ENCODE results near the gene SDF2. TPM values are rescaled to one million over a fixed set of nuclear protein-coding genes. Genes with fewer than 3 reads are reported as not detected.

The SDF2 gene
- total RNA-seq, 3 donors from 2014 or later: 55.0 to 67.5 (median 56.3) TPM

DNA sequence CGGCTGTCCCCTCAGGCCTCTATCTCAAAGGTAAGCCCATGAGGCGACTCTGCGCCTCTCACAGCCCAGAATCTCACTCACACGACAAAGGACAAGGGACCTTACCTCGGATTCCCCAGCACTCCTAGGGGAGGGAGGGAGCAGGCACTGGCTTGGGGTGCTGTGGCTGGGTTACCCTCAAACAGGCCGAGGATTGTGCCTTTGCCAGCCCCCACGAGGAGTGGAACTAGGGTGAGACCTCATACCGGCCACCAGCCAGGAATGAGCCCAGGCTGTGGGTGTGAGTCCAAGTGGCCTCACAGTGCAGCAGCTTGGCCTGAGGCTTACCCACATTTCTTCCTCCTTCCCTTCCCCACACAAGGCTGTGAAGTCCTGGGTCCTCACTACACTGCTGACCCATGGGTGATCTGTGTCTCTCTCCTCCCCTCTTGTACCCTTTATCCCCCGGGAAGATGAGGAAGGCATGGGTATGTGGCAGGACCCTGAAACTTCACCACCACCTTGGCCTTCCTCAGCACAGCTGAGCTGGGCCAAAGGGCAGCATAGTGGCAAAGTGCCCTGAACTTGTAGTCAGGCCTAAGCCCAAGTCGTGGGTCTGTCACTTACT, 44.1 kb upstream of the SDF2 start:
- peaks cover 3% of the 10 kb centered on the region for H3K36me3 ChIP-seq (ENCODE audit: low read depth)
- no peak overlapping the region for H3K4me3 ChIP-seq
- ATAC-seq (no peak), DNase-seq (no peak)
- intact Hi-C loops (cut with DNase I, micrococcal nuclease): no loop called here
- H3K4me1 ChIP-seq (ENCODE audit: low read depth): peaks cover 9% of the 10 kb centered on the region
- TF ChIP-seq, protein P1, sequence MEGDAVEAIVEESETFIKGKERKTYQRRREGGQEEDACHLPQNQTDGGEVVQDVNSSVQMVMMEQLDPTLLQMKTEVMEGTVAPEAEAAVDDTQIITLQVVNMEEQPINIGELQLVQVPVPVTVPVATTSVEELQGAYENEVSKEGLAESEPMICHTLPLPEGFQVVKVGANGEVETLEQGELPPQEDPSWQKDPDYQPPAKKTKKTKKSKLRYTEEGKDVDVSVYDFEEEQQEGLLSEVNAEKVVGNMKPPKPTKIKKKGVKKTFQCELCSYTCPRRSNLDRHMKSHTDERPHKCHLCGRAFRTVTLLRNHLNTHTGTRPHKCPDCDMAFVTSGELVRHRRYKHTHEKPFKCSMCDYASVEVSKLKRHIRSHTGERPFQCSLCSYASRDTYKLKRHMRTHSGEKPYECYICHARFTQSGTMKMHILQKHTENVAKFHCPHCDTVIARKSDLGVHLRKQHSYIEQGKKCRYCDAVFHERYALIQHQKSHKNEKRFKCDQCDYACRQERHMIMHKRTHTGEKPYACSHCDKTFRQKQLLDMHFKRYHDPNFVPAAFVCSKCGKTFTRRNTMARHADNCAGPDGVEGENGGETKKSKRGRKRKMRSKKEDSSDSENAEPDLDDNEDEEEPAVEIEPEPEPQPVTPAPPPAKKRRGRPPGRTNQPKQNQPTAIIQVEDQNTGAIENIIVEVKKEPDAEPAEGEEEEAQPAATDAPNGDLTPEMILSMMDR (IDR thresholded peaks at IDR 0.05): no peak
- no peaks in the 10 kb centered on the region for H3K9me3 ChIP-seq

DNA sequence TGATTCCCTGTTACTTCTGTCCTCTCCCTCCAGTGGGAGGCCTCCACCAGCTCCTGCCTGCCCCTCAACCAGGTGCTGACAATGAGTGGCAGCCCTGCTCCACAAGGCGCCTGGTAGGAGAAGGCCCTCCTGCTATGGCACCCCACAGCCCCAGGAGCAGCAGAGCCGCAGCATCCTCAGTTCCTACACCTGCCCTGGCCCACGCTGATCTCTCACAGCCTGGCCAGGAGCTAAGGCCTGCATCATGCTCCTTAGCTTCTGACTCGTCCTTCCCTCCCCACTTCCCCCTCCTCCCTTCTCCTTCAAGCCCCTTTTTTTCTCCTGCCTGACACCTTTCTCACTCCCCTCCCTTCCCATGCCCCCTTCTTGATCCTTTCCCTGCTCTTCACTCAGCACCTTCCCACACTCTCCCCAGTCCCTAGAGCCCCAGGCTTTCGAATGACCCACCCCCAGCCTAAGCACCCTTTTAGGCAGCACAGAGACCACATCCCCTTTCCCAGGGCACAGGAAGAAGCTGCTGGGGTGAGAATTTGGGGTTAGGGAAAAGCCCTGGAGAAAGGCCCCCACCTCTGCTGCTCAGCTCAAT, 43.5 kb upstream of the SDF2 start:
- H3K36me3 ChIP-seq (ENCODE audit: low read depth): peaks cover 10% of the 10 kb centered on the region

DNA sequence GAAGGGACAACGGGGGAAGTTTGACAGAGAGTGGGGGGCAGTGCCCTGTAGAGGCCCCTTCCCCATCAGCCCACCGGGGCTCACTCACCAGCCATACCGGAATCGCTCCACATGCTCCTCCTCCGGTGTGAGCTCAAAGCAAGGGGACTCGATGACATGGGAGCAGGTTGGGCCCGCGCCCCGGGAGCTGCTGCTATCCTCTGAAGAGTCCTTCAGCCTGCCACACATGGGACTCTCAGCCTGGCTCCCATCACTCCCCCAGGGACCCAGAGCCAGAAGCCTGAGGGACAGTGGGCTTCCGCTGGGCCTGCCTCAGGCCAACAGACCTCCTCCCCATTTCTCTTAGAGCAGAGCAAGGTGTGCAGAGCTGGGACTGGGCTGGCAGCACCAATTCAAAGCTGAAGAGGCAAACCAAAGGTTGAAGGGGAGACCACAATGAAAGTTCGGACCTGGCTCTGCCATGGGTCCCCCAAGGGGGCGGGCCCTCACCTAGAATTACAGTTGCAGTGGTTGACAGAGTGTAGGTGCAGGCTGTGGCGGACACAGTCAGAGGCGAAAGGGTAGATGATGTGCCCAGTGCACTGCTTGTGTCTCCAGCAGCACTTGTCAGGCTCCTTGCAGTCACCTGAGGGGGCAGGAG, 42.6 kb upstream of the SDF2 start:
- DNase-seq: no peak
- no peak for ATAC-seq
- TF ChIP-seq, protein P1 (IDR thresholded peaks at IDR 0.05): no peak
- no peaks in the 10 kb centered on the region for H3K9me3 ChIP-seq
- no peaks in the 10 kb centered on the region for H3K4me1 ChIP-seq (ENCODE audit: low read depth)
- no peak overlapping the region for H3K4me3 ChIP-seq
- intact Hi-C loops (cut with DNase I, micrococcal nuclease): no loop called here
- H3K36me3 ChIP-seq (ENCODE audit: low read depth): peaks cover 16% of the 10 kb centered on the region

More for the DNA sequence above, 43.5 kb upstream of the SDF2 start:
- Histone ChIP-seq H3K4me1 (ENCODE audit: low read depth) (peaks cover 7% of the 10 kb centered on the region), H3K9me3 (no peaks in the 10 kb centered on the region), H3K4me3 (no peak overlapping the region)
- no peak for ATAC-seq
- DNase-seq: no peak
- TF ChIP-seq, protein P1 (IDR thresholded peaks at IDR 0.05): no peak
- intact Hi-C loops (cut with DNase I, micrococcal nuclease): no loop called here

DNA sequence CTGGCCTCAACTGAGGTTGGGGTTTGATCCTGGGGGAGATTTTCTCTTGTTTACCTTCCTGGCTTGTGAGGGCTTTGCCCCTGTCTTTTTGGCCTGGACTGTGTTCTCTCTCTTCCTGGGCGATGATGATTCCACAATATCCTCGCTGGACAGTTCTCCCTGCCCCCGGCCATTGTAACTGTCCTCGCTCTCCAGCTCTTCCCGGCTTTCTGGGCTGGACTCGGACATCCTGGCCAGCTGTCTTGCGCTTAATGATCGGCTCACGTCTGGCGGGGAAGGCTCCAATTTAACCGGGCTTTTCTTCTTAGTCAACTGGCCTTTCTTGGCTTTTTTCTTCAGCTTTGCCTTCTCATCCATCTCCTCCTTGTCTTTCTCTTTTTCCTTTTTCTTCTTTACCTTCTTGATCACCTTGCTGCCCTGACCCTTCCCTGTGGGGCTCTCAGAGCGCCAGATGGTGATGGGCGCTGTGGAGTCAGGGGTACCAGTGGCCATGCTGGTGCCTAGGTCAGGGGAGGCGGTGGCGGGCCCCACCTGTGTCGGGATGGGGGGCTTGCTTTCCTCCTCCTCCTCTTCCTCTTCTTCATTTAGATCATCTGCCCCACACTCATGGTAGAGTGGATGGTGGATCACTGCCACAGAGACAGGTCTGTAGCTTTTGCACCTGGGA, 42.0 kb upstream of the SDF2 start:
- TF ChIP-seq, protein P1 (IDR thresholded peaks at IDR 0.05): no peak
- intact Hi-C loops (cut with DNase I, micrococcal nuclease): no loop called here
- peaks cover 2% of the 10 kb centered on the region for H3K4me1 ChIP-seq (ENCODE audit: low read depth)
- peaks cover 16% of the 10 kb centered on the region for H3K36me3 ChIP-seq (ENCODE audit: low read depth)
- no peak for DNase-seq
- no peak overlapping the region for H3K4me3 ChIP-seq
- no peaks in the 10 kb centered on the region for H3K9me3 ChIP-seq
- ATAC-seq: no peak

DNA sequence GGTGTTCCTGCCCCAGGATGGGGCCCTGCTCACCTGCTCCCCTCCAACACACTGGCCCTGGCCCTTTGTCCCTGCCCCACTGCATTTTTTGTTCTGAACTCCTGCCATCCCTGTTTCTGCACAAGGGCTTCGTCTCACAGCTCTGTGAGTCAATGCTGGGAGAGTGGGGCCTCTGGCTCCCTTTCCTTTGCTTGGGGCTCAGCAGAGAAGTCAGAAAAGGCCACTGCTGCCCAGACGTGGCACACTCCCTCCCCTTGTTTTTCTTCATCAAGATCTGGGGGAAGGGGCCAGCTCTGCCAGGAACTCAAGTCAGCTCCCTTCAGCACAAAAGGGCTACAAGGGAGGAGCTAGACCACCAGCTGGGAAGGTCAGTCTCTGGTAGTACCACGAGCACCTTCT, 41.0 kb upstream of the SDF2 start:
- intact Hi-C loops (cut with DNase I, micrococcal nuclease): no loop called here
- no peak for DNase-seq
- Histone ChIP-seq H3K4me3 (no peak overlapping the region), H3K4me1 (ENCODE audit: low read depth) (peaks cover 9% of the 10 kb centered on the region), H3K9me3 (no peaks in the 10 kb centered on the region), H3K36me3 (ENCODE audit: low read depth) (peaks cover 16% of the 10 kb centered on the region)
- TF ChIP-seq, protein P1 (IDR thresholded peaks at IDR 0.05): no peak
- ATAC-seq: no peak

Data from mucosa of descending colon (tissue), 3 donors.